CD4-positive, alpha-beta T cell treated with Interleukin-17A for 4 hours (primary cell): ENCODE measurements around the gene GNG8.

Source experiments
- DNase-seq: peaks from one replicate; pipeline ENCODE4 v3.0.0-alpha.2; 2020; ENCODE audit warnings: mixed read lengths

Gene GNG8

GRCh38 chr19:46635920-46636761 lies at the start of gene GNG8:
GNG8 (minus strand) TSS chr19:46636202; CDS start chr19:46634682, 1,520 bp downstream.
- peak; percentile 59 for DNase-seq

- DNase-seq = no peak
These were observed 49.2 kb upstream of the GNG8 start for GRCh38 chr19:46685189-46685588.

GRCh38 chr19:46678110-46678732 lies 42.2 kb upstream of the GNG8 start:
- DNase-seq = peak; percentile 60

- no peak for DNase-seq
These were observed 38.6 kb upstream of the GNG8 start for GRCh38 chr19:46674416-46675178.

GRCh38 chr19:46670813-46671212 lies 34.8 kb upstream of the GNG8 start:
- no peak for DNase-seq

- no peak for DNase-seq
These were observed 32.7 kb upstream of the GNG8 start for GRCh38 chr19:46668662-46669061.

- DNase-seq = no peak
These were observed 29.1 kb upstream of the GNG8 start for GRCh38 chr19:46665072-46665471.

GRCh38 chr19:46661735-46662592 lies 26.0 kb upstream of the GNG8 start:
- peak; percentile 84 for DNase-seq

GRCh38 chr19:46661020-46661731 lies 25.2 kb upstream of the GNG8 start, which contains the start of gene DACT3:
DACT3 (minus strand) TSS chr19:46661182; CDS start chr19:46661064, 118 bp downstream.
- peak; percentile 100 for DNase-seq

- DNase-seq = no peak
These were observed 24.6 kb upstream of the GNG8 start for GRCh38 chr19:46660551-46661019.

- DNase-seq = peak; percentile 9
These were observed 24.1 kb upstream of the GNG8 start for GRCh38 chr19:46660008-46660517.

GRCh38 chr19:46659151-46660007 lies 23.4 kb upstream of the GNG8 start:
- DNase-seq = peak; percentile 15

- no peak for DNase-seq
These were observed 20.5 kb upstream of the GNG8 start for GRCh38 chr19:46656541-46656940.

GRCh38 chr19:46654621-46655152 lies 18.7 kb upstream of the GNG8 start:
- no peak for DNase-seq

GRCh38 chr19:46650445-46650844 lies 14.4 kb upstream of the GNG8 start:
- DNase-seq = no peak

- no peak for DNase-seq
These were observed 13.3 kb upstream of the GNG8 start for GRCh38 chr19:46648961-46649960.

GRCh38 chr19:46648060-46648960 lies 12.3 kb upstream of the GNG8 start:
- peak; percentile 23 for DNase-seq

- no peak for DNase-seq
These were observed 10.4 kb upstream of the GNG8 start for GRCh38 chr19:46646402-46646801.
